ENCODE data around the gene CCDC3.

- TF ChIP-seq CTCF (IDR thresholded peaks at IDR 0.05) (no peak), POLR2AphosphoS5 (IDR thresholded peaks at IDR 0.05) (no peak), EP300 (IDR thresholded peaks at IDR 0.05) (no peak), POLR2A (IDR thresholded peaks at IDR 0.05) (no peak)
Observed at GRCh38 chr10:12899546-12899945, 102.0 kb downstream of the CCDC3 start.

All from sigmoid colon (tissue), 4 donors.